T-helper 1 cell treated with Interleukin-12 subunit alpha and Interleukin-12 subunit beta and Interleukin-4 antibody, amounts not matched to agents 30 μg/mL and 1 μg/mL, for 36 hours (primary cell): ENCODE results near the gene MARCKS.

Source experiments
- H3K27ac Mint-ChIP-seq: one replicate; pipeline ENCODE4 v1.8.0; 2021; ENCODE audit warnings: mild to moderate bottlenecking, mixed read lengths
- H3K27me3 Mint-ChIP-seq: one replicate; pipeline ENCODE4 v1.8.0; 2021; ENCODE audit warnings: low read depth, mixed read lengths
- H3K36me3 Mint-ChIP-seq: one replicate; pipeline ENCODE4 v1.8.0; 2021; ENCODE audit warnings: low read depth, mixed read lengths
- H3K4me1 Mint-ChIP-seq: one replicate; pipeline ENCODE4 v1.8.0; 2021; ENCODE audit warnings: low read depth, mixed read lengths
- H3K4me3 Mint-ChIP-seq: one replicate; pipeline ENCODE4 v1.8.0; 2021; ENCODE audit warnings: mild to moderate bottlenecking, moderate library complexity, mixed read lengths
- H3K9me3 Mint-ChIP-seq: one replicate; pipeline ENCODE4 v1.8.0; 2021; ENCODE audit warnings: mixed read lengths

Gene MARCKS

DNA sequence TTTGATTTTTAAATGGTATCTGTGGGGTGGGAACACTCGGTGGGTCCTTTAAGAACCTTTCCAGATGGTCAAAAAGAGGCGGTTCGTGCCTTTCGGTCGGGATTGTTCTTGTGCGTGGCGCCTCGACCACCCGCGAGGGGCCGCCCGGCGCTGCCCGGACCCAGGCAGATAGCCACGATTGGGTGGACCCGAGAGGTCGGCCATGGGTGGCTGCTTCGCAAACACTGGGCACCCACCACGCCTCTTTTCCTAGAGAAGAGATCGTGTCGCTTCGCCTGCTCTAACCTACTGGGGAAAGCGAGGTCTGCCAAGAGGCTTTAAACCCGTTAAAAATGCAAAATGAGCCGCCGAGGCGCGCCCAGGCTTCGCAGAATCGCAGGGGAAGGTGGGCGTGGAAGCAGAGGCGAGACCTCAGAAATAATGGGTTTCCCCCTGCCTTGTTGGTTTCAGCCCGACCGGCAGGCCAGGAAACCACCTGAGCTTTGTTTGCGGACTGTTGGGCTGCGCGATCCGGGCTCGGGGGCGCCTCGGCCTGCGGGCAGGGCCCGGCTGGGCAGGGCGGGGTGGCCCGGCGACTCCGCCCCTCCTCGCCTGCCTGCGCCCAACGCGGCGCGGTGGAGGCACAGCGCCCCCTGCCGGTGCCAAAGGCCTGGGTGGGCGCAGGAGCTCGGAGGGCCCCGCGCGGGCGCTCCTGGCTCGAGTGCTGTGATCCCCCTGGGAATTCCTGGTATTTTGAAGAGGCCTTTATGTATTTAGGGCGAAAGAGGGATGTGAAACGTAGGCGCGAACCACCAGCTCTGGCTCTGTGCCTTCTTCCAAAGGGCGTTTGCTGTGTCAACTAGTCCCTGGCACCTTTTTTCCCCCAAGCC lies 1.6 kb downstream of the MARCKS start:
- Mint-ChIP-seq H3K27ac (no peak overlapping the region), H3K27me3 (peaks cover 49% of the 10 kb centered on the region), H3K9me3 (no peaks in the 10 kb centered on the region), H3K4me3 (peak overlapping the region; percentile 51), H3K4me1 (peaks cover 15% of the 10 kb centered on the region), H3K36me3 (peaks cover 4% of the 10 kb centered on the region)

DNA sequence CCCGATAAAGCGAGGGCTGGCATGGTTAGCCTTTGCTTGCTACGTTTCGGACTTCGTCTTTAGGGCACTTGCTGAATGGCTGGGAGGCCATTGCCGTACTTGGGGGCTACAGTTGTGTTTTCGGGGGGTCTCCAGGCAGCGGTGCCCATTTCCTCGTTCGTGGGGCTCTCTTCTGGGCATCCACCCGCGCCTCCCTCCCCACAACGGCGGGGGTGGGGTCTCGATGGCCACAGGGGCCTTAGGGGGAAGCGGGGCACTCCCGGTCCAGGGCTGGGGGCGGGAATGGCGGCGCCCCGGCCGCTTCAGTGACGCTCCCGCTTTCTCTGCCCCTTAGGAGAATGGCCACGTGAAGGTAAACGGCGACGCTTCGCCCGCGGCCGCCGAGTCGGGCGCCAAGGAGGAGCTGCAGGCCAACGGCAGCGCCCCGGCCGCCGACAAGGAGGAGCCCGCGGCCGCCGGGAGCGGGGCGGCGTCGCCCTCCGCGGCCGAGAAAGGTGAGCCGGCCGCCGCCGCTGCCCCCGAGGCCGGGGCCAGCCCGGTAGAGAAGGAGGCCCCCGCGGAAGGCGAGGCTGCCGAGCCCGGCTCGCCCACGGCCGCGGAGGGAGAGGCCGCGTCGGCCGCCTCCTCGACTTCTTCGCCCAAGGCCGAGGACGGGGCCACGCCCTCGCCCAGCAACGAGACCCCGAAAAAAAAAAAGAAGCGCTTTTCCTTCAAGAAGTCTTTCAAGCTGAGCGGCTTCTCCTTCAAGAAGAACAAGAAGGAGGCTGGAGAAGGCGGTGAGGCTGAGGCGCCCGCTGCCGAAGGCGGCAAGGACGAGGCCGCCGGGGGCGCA lies 2.4 kb downstream of the MARCKS start:
- peaks cover 4% of the 10 kb centered on the region for H3K36me3 Mint-ChIP-seq
- peaks cover 15% of the 10 kb centered on the region for H3K4me1 Mint-ChIP-seq
- H3K27ac Mint-ChIP-seq = no peak overlapping the region
- peaks cover 43% of the 10 kb centered on the region for H3K27me3 Mint-ChIP-seq
- no peak overlapping the region for H3K4me3 Mint-ChIP-seq
- no peaks in the 10 kb centered on the region for H3K9me3 Mint-ChIP-seq

DNA sequence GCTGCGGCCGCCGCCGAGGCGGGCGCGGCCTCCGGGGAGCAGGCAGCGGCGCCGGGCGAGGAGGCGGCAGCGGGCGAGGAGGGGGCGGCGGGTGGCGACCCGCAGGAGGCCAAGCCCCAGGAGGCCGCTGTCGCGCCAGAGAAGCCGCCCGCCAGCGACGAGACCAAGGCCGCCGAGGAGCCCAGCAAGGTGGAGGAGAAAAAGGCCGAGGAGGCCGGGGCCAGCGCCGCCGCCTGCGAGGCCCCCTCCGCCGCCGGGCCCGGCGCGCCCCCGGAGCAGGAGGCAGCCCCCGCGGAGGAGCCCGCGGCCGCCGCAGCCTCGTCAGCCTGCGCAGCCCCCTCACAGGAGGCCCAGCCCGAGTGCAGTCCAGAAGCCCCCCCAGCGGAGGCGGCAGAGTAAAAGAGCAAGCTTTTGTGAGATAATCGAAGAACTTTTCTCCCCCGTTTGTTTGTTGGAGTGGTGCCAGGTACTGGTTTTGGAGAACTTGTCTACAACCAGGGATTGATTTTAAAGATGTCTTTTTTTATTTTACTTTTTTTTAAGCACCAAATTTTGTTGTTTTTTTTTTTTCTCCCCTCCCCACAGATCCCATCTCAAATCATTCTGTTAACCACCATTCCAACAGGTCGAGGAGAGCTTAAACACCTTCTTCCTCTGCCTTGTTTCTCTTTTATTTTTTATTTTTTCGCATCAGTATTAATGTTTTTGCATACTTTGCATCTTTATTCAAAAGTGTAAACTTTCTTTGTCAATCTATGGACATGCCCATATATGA lies 3.2 kb downstream of the MARCKS start:
- H3K9me3 Mint-ChIP-seq = no peaks in the 10 kb centered on the region
- peaks cover 4% of the 10 kb centered on the region for H3K36me3 Mint-ChIP-seq
- peaks cover 43% of the 10 kb centered on the region for H3K27me3 Mint-ChIP-seq
- H3K4me1 Mint-ChIP-seq = peaks cover 15% of the 10 kb centered on the region
- peak overlapping the region; percentile 50 for H3K27ac Mint-ChIP-seq
- H3K4me3 Mint-ChIP-seq = peak overlapping the region; percentile 79

GRCh38 chr6:113862112-113862511 lies 5.0 kb downstream of the MARCKS start:
- H3K27me3 Mint-ChIP-seq = peaks cover 48% of the 10 kb centered on the region
- H3K4me1 Mint-ChIP-seq = peaks cover 15% of the 10 kb centered on the region
- H3K27ac Mint-ChIP-seq = no peak overlapping the region
- H3K9me3 Mint-ChIP-seq = no peaks in the 10 kb centered on the region
- peaks cover 4% of the 10 kb centered on the region for H3K36me3 Mint-ChIP-seq
- no peak overlapping the region for H3K4me3 Mint-ChIP-seq

DNA sequence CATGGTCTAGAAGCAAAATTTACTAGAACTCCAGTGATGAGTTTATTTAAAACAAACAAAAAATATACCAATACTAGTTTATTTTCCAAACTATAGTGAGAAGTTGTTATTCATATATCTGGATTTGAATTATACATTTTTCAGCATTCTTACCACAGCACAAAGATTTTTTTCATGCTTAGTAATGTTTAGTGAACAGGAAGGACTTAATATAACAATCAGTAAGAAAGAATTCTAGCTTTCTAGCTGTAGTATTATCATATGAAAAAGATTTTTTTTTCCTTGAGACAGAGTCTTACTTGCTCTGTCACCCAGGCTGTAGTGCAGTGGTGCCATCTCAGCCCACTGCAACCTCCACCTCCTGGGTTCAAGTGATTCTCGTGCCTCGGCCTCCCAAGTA lies 13.8 kb downstream of the MARCKS start:
- no peaks in the 10 kb centered on the region for H3K4me1 Mint-ChIP-seq
- H3K4me3 Mint-ChIP-seq = no peak overlapping the region
- no peaks in the 10 kb centered on the region for H3K36me3 Mint-ChIP-seq
- no peak overlapping the region for H3K27ac Mint-ChIP-seq
- peaks cover 33% of the 10 kb centered on the region for H3K27me3 Mint-ChIP-seq
- H3K9me3 Mint-ChIP-seq = no peaks in the 10 kb centered on the region

DNA sequence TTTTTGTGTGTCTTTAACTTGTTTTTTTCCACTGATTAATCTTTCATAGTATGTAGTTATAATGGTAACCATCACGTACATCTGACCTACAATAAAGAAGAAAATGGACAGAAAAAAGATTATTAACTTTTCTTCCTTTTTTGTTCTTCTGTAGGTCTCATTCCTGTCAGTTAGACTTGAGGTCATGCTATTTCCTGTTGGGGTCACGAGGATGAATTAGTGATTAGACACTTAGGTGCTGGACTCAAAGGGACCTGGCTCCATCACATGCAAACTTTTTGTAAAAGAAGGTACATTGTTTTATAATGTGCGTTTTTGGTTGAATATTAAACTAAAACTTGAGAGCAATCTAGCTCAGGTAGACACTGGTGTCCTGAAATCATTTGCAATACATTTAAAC lies 14.8 kb downstream of the MARCKS start:
- Mint-ChIP-seq H3K36me3 (no peaks in the 10 kb centered on the region), H3K4me1 (no peaks in the 10 kb centered on the region), H3K27me3 (peaks cover 33% of the 10 kb centered on the region), H3K9me3 (no peaks in the 10 kb centered on the region), H3K27ac (no peak overlapping the region), H3K4me3 (no peak overlapping the region)

DNA sequence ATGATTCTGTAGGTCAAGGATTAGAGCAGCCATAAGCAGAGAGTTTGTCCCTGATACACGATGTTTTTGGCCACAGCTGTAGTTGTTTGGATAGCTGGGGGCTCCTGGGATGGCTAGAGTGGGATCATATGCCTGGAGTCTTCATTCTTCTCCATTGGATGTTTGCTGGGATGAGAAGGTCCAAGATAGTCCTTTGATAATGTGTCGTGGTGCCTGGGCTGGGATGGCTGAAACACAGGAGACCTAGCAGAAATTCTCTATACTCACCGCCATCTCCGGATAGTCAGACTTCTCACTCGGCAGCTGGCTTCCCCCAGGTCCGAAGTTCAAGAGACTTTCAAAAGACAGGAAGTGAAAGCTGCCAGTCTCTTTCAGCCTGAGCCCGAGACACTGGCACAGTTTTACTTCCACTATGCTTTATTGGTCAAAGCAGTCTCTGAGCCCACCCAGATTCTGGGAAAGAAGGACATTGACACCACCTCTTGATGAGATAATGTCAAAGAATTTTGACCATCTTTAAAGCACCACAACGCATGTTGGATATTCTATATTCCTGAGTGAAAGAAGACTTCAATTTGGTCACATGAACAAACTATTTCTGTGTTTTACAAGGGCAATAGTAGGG lies 16.0 kb downstream of the MARCKS start:
- no peak overlapping the region for H3K27ac Mint-ChIP-seq
- H3K27me3 Mint-ChIP-seq = peaks cover 38% of the 10 kb centered on the region
- no peak overlapping the region for H3K4me3 Mint-ChIP-seq
- H3K36me3 Mint-ChIP-seq = no peaks in the 10 kb centered on the region
- H3K4me1 Mint-ChIP-seq = no peaks in the 10 kb centered on the region
- H3K9me3 Mint-ChIP-seq = no peaks in the 10 kb centered on the region

DNA sequence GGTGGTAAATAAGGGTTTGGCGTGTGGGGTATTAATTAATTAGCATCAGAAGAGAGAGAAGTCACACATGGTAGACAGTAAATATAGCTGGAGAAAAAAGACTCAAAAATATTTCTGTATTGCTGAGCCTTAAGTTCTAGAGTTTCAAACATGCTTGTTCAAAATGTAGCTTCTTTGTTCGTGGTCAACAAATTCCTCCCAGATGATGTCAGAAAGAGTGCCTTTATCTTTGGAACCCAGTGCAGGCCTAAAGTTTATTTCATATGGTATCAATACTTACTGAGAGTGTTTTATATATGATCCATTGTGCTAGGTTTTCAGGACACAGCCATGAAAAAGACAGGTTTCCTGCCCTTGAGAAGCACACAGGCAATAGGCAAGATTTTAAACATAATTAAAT lies 18.3 kb downstream of the MARCKS start:
- Mint-ChIP-seq H3K4me1 (no peaks in the 10 kb centered on the region), H3K27me3 (peaks cover 47% of the 10 kb centered on the region), H3K27ac (no peak overlapping the region), H3K9me3 (no peaks in the 10 kb centered on the region), H3K36me3 (no peaks in the 10 kb centered on the region), H3K4me3 (no peak overlapping the region)

- H3K27ac Mint-ChIP-seq = no peak overlapping the region
- no peaks in the 10 kb centered on the region for H3K4me1 Mint-ChIP-seq
- peaks cover 52% of the 10 kb centered on the region for H3K27me3 Mint-ChIP-seq
- H3K9me3 Mint-ChIP-seq = no peaks in the 10 kb centered on the region
- H3K36me3 Mint-ChIP-seq = no peaks in the 10 kb centered on the region
- no peak overlapping the region for H3K4me3 Mint-ChIP-seq
These were observed 19.6 kb downstream of the MARCKS start for GRCh38 chr6:113876695-113877094.

- no peaks in the 10 kb centered on the region for H3K4me1 Mint-ChIP-seq
- peaks cover 51% of the 10 kb centered on the region for H3K27me3 Mint-ChIP-seq
- H3K27ac Mint-ChIP-seq = no peak overlapping the region
- no peaks in the 10 kb centered on the region for H3K36me3 Mint-ChIP-seq
- no peak overlapping the region for H3K4me3 Mint-ChIP-seq
- no peaks in the 10 kb centered on the region for H3K9me3 Mint-ChIP-seq
These were observed 22.3 kb downstream of the MARCKS start for GRCh38 chr6:113879186-113880096.

DNA sequence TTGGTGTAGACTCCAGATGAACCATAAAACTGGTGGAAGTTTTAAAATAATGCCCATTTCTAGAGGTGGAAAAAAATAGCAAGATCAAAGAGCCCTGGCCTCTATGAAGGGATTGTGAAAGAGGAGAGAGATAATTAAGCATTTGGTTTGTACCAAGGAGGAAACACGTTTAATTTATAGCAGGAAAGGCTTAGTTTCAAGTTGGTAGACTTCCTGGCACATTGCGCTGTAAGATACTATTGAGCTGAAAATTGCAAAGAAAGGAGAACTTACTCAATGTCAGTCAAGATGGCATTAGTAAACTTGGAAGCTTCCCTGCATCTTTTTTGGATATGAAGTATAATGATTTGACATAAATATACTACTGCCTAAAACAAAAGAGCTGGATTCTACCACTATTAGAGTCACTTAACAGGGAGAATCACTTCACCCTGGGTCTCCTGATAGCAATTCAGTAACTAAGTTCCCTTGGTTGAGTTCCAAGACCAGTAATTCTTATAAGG lies 24.4 kb downstream of the MARCKS start:
- Mint-ChIP-seq H3K27me3 (peaks cover 43% of the 10 kb centered on the region), H3K4me3 (no peak overlapping the region), H3K4me1 (no peaks in the 10 kb centered on the region), H3K36me3 (no peaks in the 10 kb centered on the region), H3K9me3 (no peaks in the 10 kb centered on the region), H3K27ac (no peak overlapping the region)

- Mint-ChIP-seq H3K36me3 (no peaks in the 10 kb centered on the region), H3K27ac (no peak overlapping the region), H3K4me1 (no peaks in the 10 kb centered on the region)
These were observed 25.3 kb downstream of the MARCKS start for GRCh38 chr6:113882336-113883022.

DNA sequence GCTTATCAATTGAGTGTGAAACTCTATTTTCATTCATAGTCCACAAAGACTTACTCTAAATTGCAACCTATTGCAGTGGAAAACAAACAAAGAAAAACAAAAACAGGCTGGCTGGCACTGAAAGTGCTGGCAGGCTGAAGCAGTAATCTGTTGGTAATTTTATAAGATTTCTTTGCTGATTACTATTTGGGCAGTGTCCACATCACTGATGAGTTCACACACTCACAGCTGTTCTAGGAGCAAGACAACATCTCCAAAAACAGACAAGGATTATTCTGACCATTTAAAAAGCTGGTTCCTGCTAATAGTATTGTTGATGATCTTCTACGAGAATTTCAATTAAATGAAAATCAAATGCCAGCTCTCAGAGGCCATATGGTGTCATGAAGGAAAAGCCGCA lies 26.9 kb downstream of the MARCKS start:
- H3K9me3 Mint-ChIP-seq = no peaks in the 10 kb centered on the region
- no peaks in the 10 kb centered on the region for H3K36me3 Mint-ChIP-seq
- H3K27me3 Mint-ChIP-seq = peaks cover 26% of the 10 kb centered on the region
- no peak overlapping the region for H3K27ac Mint-ChIP-seq
- H3K4me3 Mint-ChIP-seq = no peak overlapping the region
- H3K4me1 Mint-ChIP-seq = no peaks in the 10 kb centered on the region

More at GRCh38 chr6:113882336-113883022, 25.3 kb downstream of the MARCKS start:
- H3K27me3 Mint-ChIP-seq = peaks cover 39% of the 10 kb centered on the region
- H3K9me3 Mint-ChIP-seq = no peaks in the 10 kb centered on the region
- H3K4me3 Mint-ChIP-seq = no peak overlapping the region
